ENCODE measurements around the gene TSPAN32.
A peak's percentile ranks its signal among the peaks of the same experiment; 100 is the strongest.

The TSPAN32 gene

DNA sequence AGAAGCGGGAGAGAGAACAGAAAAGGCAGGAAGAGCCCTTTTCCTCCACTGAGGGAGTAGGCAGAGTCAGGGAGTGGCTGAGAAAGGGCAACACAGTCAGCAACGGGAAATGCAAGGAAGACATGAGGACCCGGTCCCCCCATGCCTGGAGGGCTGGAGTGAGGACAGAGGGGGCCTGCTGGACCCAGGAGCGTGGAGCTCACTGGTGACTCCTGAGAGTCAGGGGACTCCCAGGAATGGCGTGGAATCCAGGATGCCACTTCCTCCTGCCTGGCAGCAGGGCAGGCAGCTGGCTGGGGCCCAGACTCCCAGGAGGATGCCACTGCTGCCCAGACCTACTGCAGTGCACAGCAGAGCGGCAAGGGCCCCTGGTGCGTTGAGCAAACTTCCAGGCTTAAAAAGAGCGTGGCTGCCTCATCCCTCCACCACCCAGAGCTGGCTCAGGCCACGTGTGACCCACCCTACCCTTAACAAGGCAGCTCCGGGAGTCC lies 11.4 kb upstream of the TSPAN32 start:
- peak; percentile 65 for DNase-seq

DNA sequence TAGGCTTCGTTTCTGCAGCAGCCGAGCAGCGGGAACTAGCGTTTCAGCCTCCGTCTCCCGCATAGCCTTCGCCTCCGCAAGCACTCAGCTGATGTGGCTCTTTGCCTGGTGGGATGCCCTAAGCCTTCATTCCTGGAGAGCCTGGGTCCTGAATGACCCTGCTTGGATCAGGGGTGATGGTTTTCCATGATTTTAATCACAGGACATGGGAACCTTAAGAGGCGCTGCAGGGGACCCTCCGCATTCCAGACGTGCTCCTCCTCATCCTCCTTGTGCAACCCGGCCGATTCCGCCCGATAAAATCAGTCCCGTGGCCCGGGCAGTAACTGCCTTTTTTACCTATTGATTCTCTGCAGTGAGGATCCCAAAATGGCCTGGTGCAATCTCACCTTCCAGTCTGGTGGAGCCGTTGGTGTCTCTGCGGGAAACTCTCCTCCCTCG lies 8.3 kb upstream of the TSPAN32 start:
- DNase-seq: no peak

DNA sequence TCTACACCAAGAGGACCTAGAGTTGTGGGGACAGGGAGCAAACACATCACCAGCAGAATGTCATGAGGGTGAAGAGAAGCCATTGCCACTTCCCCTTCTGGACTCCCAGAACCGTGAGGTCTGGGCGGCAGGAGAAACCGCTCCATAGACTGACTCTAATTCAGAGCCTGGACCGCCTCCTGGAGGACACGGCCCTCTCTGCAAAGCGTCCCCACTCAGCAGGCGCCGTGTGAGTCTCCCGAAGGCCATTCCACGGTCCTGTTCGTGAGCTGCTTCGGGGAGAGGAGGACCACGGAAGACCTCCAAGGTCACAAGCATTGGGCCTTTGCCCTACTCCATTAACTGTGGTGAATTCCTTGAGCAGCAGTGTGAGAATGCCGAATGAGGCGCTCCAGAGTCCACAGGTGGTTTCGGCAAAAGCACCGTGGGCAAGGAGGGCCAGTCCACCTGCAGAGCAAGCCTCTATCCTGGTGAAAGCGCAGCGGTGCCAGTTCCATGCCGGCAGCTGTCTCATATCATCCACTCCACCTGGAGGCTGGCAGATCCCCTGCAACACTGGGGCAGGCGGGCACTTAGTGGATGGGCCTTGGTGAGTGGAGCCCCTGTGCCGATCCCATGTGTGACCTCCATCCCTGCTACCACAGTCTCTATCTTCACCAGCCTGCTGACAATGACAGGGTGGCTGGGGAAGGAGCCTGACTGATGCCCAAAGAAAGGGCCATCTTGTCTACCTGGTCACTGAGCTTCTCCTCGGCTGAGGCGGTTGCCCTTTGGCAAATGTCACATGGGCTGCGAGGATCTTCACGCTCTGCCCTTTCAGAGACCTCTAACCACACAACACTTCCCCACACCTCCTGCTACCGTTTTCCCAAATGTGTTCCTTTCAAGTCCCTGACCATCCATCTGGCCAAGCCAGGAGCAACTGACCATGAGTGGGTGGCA lies 7.6 kb upstream of the TSPAN32 start:
- no peak for DNase-seq

DNA sequence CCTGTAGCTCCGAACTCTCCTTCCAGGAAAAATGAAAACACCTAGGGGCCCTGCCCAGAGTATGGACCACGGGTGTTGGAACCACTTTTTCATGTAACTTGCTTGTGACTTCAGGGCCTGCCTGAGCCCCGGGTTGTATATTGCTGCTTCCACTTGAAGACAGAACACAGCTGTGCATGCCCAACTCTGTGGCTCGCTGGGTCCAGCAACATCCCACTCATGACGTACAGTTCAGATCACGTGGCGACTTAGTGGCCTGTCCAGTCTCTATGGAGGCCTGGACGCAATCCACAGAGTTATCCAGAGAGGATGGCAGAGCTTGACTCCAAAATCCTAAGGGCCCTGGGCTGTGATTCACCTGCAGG lies 6.9 kb upstream of the TSPAN32 start:
- DNase-seq: no peak

DNA sequence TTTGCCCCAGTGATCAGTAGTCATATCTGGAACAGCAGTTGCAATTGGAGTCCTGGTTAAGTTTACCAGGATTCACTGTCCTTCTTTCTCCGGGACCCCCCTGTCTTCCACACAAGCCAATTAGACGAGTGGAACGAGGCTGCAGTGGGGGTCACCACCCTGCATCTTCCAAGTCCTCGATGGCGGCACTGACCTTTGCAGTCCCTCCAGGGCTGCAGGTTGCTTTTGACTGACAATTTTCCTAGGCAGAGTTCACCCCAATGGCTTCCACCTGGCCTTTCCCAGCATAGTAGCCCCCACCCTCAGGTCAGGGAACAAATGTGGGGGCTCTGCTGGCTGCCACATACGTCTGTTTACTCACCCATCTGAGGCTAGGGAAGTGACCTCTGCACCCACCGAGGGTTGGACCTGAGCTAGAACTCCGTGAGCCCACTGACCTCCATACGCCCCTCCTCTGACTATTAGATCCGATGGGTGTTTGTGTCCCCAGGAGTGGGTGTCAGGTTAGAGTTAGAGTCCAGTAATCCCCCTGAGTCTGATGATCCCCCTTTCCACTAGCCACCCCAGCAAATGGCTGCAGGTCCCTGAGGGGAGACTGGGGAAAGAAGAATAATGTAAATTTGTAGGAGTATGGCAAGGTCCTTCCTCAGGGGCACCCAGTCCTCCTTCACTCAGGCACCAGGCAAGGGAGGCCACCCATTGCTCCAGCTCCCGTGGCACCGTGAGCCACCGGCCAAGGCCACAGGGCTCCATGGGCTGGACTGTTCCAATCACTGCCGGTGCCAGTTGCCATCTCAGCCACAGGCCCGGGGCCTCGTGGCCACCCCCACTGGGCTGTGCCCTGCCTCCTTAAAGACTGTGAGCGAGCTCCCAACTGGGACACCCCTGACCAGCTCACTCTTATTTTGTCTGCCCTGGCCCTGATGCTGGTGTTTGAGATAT lies 5.6 kb upstream of the TSPAN32 start:
- no peak for DNase-seq

DNA sequence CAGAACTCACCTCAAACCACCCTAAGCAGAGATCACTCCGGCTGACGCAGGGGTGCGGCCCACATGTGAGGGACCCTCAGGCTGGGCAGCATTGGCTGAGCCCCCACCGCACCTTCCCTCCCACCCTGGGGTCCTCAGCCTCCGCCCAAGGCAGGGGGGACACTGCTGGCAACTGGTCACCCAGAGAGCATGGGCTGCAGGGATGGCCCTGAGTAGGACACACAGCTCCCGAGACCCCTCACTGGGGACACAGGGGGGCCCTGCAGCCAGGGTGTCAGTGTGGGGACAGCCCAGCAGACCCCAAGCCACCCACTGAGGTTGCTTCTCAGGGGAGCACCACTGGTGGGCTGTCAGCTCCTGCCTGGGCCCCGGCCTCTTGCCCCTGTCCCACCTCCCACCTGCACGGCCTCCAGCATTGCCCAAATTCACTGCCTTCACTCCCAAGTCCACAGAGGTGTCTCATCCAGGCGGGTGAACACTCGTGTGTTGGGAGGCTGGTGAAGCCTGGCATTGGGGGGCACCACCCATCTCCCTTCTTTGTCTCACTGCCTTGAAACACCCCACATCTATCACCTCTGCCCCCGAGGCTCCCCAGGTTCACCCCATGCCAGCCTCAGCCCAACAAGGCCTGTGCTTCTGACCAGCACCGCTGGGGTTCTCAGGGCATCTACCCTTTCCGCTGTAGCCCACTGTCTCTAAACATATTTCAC lies 4.7 kb upstream of the TSPAN32 start:
- DNase-seq: no peak

DNA sequence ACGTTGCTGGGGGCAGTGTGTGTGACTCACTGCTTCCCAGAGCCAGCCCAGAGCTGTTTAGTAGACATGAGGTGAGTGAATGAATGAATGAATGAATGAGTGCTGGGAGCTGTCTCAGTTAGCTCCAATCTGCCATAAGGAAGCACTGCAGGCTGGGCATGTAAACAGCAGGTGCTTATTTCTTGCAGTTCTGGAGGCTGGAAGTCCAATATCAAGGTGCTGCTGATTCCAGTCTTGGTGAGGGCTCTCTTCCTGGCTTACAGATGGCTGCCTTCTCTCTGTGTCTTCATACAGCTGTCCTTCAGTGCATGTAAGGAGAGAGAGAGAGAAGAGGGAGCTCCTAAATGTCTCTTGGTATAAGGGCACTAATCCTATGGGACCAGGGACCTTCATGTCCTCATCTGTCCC lies 4.2 kb upstream of the TSPAN32 start:
- no peak for DNase-seq

DNA sequence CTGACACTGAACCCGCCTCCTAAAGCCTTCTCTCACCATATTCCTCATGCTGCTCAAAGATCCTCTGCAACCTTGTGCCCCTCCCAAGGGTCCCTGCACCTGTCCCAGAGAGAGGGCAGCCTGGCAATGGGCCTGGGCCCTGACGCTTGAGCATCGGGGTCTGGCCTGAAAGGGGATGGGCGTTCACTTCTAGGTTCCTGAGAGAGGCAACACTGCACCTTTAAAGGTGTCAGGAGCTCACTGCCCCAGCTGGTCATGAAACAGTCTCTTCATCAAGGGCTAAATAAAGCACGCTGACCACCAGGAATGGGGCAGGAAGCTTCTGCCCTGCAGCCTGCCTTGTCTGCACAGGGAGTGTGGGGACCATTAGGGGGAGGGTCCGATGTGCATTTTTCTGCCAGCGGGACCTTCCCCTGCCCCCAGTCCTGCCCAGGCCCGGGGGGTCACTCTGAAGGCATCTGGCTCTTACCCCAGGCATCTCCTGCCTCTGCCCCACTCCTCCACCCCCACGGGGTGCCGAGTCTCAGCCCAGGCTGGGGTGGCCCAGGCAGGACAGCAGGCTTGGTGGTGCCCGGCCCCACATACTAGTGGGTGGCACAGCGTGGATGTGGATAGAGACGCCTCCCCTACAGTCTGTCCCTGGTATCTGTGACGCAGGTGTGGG lies 3.5 kb upstream of the TSPAN32 start:
- DNase-seq: no peak

DNA sequence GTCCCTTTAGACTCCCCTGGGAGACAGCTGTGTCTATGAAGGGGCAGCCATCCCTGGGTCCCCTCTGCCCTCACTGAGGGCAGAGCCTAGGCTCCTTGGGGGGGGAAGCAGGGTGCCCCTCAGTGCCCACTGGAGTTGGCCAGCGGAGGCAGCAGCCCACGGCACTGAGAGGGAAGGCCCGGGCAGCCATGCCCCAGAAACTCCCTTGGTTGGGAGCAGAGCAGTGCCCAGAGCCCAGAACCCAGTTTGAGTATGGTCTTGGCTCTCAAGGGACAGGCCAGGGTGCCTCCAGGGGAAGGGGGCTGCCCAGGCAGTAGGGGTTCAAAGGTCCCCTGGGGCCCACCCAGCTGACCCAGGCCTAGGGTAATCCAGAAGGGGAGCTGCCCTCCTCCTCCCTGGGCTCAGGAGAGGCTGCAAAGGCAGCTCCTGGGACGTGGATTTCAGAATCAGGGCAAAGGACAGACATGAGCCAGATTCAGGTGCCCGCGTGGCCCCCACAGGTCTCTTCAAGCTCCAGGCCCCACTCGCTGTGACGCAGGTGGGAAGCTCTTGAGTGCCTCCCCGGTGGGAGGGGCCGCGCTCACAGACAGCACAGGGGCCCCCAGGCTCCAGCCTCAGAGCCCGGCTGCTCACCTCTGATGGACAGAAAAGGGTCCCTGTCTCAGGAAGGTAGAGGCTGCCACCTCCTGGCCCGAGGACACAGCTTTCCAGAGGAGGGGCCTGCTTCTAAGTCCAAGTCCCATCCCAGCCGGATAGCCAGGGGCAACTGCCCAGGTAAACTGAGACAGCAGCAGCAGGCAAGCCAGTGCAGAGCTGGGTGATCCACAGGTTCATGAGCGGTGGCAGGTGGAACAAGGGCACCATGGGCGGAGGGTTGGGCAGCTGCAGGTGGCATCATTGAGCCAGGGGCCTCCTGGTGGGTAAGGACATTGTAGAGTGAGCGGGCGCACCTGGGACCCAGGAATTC lies 2.7 kb upstream of the TSPAN32 start:
- peak; percentile 36 for DNase-seq

DNA sequence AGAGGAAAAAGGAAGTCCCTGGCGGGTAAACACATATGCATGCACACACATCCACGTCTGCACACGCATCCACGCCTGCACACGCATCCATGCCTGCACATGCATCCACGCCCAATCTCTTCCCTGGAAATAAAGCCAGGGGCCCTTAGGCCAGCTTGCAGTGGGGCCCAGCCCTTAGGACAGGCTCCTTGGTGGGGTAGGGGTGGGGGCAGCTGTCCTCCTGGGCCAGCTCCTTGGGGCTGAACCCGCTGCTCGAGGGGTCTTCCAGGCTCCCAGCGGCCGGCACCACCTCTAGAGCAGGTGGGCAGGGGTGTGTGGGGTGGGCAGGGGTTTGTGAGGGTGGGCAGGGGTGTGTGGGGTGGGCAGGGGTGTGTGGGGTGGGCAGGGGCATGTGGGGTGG lies 2.0 kb upstream of the TSPAN32 start:
- no peak for DNase-seq

DNA sequence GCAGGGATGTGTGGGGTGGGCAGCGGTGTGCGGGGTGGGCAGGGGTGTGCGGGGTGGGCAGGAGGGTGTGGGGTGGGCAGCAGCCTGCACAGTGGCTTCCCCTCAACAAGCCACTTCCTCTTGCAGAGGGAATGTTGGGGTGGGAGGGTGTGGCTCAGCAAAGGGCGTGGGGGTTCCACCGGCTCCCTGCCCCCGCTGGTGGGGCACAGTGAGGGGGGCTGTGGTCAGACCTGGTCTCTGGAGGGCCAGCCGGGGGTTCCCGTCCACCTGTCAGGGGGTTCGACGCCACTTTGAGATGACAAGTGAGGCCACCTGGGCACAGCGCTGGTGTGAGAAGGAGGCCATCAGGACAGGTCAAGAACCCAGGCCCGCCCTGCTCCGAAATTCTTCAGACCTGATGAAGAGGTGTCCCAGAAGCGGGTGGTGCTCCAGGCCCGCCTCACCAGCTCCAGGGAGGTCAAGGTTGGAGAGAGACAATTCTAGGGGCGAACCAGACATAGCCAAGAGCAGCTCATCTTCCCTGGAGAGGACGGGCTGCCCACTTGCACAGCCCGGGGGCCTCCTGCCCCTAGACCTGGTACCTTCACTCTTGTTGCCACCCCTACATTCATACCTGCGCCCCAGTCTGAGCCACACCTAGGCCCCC lies 1.4 kb upstream of the TSPAN32 start:
- no peak for DNase-seq

DNA sequence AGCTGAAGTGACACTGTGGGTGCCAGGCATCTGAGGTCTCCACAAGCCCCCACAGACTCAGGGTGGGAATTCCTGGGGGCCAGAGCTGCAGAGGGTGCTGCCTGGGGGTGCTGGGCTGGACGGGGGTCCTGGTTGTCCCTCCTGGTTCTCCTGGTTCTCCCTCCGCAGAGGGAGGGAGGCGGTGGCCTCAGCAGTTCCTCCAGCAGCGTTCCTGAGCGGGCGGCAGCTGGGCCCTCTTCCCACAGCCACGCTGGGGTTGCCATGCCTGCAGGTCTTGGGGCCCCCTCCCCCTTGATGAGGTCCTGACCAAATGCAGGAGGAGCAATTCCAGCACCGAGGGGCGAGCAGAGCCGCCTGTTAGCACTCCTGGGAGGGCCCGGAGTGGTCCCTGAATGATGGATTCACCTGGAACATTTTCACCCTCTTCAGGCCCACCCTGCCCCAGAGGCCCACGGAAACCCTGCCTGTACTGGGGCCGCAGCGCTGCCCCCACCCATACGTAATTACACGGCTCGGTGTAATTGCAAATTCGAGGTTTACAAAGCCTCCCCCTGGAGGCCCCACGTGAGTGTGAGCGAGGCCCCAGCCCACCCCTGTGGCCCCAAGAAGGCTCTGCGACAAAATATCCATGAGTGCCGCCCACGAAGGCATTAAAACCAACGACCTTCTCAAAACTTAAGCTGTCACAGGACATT lies 730 bp upstream of the TSPAN32 start:
- DNase-seq: no peak

DNA sequence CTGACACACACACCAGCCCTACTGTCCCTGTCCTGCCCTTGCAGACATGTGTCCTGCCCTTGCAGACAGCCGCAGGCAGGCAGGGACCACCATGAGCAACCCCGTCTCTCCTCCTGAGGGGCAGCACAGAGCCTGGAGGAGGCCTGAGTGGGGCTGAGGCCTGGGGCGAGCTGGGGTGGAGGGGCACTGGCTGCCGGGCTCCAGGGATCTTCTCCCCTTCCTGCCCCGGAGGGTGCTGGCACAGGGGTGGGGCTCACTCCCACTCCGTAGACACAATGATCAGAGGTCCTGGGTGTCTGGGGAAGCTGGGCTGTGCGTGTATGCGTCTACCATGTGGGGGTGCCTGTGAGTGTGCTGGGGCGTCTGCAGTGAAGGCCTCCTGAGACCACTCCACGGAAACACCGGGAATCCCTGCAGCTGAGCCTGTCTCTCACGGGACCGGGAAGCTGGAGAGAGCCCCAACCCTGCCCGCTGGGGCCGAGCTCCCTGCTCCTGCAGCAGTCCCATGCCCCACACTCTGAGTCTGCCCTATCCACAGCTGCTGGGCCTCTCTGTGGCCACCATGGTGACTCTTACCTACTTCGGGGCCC lies 588 bp downstream of the TSPAN32 start:
- DNase-seq: no peak

DNA sequence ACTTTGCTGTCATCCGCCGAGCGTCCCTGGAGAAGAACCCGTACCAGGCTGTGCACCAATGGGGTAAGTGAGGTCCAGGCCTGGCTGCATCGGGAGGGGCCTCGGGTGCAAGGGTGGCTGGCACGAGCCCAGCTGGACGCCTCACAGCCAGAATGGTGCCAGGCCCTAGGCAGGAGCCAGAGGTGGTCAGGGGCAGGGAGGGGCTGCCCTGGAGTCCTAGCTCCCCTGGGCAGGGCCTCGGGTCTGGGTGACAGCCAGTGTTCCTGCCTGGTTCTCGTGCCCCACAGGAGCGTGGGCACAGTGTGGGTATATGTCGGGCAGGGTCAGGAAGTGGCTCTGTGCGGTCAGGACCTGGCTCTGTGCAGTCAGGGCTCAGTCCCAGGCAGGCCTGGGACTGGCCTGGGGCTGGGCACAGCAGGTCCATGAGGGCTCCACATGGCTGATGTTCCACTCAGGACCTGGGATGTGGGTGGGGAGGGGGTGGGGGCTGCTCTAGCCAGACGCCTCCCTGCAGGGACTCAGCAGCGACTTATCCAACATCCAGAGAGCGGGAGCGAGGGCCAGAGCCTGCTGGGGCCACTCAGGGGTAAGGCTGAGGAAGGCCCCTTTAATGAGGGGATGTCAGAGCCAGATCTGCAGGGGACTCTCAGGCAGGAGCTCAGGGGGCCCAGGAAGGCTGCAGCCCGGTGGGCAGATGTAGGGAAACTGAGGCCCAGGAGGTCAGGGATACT lies 1.2 kb downstream of the TSPAN32 start:
- DNase-seq: no peak

DNA sequence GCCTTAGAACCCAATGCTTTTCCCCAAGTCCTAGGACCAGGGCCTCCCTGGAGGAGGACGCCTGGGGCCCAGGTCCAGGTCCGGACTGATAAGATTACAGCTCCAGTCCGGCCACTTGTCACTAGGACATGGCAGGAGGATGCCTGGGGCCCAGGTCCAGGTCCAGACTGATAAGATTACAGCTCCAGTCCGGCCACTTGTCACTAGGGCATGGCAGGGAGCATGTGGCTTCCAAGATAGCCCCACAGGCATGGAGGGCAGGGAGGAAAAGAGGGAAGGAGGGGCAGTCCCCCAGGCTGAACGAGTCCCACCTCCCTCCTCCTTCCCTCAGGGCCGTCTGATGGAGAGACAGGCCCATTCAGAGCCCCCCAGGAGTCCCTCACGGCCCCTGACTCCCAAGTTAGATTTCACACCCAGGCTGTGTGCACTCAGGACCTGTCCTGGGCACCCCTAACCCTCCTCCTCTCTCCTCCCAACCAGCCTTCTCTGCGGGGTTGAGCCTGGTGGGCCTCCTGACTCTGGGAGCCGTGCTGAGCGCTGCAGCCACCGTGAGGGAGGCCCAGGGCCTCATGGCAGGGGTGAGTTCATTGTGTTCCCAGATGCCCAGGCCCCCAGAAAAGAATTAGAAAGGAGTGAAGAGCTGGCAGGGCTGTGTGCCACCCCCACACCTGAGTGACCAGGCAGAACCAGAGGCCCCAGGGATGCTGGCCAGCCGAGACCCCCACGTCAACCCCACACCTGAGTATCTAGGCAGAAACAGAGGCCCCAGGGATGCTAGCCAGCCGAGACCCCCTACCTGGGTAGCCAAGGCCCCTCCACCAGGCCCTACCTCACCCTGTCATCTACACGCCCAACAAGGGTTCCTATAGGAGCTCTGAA lies 2.1 kb downstream of the TSPAN32 start:
- no peak for DNase-seq

DNA sequence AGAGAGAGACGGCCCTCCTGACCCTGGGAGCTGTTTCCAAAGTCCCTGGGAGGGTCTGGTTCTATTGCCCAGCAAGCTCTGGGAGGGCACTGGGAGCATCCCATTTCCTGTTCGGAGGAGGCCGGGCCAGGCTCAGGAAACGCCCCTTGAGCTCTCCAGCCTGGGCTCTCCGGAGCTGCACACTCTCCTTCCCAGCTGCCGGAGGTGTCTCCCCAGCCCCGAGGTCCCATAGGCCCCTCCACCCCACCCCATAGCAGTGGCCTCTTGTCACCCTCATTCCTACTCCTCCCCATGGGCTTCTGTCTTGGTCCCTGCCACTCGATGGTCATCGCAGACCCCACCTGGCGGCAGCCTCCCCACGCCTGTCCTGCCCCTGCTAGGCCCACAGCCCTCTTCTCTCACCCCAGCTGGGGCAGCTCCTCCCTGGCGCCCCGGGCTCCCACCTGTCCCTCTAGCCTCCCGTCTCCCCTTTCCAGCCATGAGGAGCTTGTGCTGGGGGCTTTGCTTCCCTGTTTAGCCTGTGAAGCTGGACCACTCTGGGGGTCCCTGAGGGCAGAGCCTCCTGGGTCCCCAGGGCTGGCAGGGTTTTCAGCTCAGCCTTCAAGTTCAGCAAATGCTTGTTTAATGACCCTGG lies 2.8 kb downstream of the TSPAN32 start:
- DNase-seq: no peak

DNA sequence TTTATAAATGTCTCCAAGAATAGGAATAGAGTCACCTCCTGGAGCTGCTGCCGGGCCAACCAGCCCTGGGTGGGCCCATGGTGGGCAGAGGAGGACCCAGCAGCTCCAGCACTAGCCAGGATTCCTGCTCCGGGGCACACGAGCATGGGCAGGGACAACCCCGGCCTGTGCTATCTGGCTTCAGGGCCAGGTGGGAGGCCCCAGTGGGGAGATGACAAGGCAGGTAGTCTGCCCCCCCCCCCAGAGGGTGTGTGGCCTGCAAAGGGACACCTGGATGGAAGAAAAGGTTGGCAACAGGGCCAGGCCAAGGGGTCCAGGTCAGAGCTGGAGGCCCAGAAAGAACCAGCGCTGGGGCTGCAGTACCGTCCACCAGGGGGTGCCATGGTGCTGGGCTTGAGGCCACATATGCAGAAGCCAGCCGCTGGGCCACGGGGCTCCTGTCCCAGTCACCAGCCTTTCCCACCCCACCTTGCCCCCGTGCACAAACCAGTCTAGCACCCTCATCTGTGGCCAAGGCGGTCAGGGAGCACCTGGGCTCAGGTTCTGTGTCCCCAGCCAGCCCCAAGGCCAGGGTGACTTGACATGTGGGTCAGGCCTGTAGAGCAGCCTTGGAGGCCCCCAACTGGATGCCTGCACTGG lies 3.4 kb downstream of the TSPAN32 start:
- DNase-seq: peak; percentile 59
